GM11168 (cell line): ENCODE data around the gene OR2A42.
"Not testable (repeated sequence)": the region's sequence is repeated elsewhere in the genome, so short reads cannot be mapped to it uniquely, and the experiment has no call there.

Experiments used
- in situ Hi-C: fragments of 300-500 bp; cut with MboI; formaldehyde crosslinking; loops from one replicate; pipeline ENCODE4 v1.12.0; 2022; ENCODE audit warnings: low sequenced_read_pairs; ENCODE audit not compliant: unreplicated experiment

OR2A42 gene

DNA sequence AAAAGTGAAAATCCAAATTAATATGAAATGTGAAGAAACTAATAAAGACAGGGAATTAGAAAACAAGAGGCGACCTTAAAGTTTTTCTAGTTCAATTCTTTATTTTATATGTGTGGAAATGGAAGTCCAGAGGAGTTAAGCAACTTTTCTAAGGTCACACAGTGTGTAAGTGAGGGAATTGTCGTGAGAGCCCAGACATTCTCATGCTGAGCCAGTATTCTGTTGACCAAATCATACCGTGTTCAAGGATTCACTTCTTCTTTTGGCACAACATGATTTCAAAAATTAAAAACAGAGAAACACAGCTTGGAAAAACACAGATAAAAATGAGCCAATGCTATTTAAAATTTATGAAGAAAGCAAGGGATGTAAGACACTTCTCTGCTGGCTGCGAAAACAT is 12.5 kb downstream of the OR2A42 start:
- in situ Hi-C loops: not testable (repeated sequence)

DNA sequence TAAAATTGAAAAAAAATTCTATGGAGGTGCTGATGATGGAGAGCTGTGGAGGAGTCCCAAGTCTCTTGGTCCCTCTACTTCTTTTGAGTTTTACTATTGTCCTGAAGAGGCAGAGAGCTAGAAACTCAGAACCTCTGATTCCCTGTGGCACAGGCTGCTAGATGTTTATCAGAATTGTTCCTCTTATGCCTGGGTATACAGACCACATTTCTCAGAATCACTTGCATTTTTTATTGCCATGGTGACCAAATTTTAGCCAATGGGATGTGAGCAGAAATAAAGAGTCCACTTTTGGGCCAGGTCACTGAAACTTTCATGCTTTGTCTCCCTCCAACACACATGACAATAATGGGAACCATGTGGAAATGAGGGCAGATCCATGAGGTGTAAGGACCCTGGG is 15.7 kb downstream of the OR2A42 start:
- in situ Hi-C loops: not testable (repeated sequence)

DNA sequence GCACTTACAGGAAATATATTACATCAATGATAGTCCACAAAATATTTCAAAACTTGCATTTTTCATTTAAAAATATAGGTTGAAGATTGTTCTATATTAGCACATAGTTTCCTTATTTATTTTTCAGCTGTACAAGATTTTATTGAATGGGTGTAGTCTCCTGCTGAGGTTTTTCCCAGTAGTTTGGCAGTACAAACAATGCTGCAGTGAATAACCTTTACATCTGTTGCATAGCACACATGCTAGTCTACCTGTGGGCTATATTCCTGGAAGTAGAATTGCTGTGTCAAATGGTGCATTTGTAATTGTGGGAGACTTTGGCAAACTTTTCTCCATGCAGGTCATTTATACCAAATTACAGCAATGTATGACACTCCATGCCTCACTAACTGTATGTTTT is 18.9 kb downstream of the OR2A42 start:
- in situ Hi-C loops: not testable (repeated sequence)

DNA sequence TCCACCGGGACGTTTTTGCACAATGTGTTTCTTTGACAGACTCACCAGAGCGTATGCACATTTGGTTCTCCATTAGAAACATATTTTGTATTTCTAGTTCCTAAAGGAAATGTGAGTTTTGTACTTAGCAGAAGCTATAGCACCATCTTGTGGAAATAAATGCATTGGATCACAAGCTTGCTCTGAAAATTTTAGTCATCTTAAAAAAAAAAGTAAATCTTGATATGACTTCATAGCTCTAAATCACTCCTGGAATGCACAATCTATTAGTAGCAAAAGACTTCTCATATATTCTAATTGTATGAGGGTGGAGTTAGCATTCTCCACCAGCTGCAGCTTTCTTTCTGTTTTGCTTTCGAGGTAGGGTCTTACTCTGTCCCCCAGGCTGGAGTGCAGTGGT is 20.3 kb downstream of the OR2A42 start:
- in situ Hi-C loops: loop anchor here (10.0 kb wide), 1 partner anchor 116 kb away; no protein-coding TSS in a partner anchor

DNA sequence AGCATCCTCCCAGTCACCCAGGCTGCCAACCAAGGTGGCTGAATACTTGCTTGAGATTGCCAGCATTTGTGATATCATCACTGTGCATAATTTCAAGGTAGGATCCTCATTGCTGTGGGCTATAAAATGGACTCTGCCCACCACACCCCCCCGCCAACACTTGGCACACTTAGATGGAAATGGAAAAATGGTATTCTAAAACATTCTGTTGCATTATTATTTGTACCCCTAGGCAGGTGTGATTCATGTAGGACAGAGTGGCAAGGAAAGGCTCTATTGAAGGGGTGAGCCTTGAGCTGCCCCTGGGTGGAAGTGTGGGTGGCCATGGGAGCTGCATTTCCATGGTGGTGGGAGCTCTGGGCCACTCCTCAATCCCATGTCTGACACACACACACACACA is 20.8 kb downstream of the OR2A42 start:
- in situ Hi-C loops: loop anchor here (10.0 kb wide), 1 partner anchor 116 kb away; no protein-coding TSS in a partner anchor

DNA sequence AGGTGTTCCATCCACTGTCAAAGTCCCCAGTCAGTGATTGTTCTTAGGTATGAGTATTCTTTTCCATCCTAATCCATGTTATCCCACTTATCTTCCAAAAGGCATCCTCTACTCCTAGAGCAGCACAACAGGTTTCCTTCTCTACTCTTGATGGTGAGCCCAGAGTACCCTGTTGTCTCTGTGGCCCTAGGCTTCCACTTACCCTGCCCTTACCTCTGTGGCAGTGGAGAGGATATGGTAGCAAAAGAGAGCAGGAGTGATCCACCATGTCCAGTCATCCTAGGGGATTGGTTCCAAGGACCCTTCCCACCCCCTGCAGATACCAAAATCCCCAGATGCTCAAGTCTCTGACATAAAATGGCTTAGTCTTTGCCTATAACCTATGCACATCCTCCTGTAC is 22.2 kb downstream of the OR2A42 start:
- in situ Hi-C loops: loop anchor here (10.0 kb wide), 1 partner anchor 118 kb away; no protein-coding TSS in a partner anchor

DNA sequence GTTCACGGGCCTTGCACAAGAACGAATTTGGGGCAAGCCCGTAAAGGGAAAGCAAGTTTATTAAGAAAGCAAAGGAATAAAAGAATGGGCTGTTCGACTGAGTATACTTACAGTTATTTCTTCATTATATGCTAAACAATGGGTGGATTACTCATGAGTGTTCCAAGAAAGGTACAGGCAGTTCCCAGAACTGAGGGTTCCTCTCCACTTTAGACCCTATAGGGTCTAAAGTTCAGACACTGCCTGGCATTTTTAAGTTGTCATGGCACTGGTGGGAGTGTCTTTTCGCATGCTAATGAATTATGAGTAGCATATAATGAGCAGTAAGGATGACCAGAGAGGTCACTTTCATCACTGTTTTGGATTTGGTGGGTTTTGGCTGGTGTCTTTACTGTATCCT is 34.1 kb downstream of the OR2A42 start:
- in situ Hi-C loops: not testable (repeated sequence)

DNA sequence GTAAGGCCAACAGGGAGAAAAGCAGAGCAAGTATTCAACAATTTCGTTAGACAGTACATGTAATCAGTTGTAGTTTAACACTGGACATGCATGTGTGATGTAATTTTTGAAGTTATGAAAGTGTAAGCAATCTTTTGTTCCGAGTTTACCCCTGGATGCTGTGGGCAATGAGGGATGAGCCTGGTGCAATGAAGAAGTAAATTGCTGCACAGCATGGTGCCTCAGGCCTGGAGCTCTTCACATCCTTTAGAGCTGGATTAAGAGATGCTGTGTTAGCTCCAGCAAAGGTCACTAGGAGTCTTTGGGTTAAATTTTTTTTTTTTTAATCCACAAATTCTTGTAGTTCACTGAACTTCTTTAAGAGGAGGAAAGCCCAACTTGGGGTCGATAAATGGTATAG is 36.3 kb downstream of the OR2A42 start:
- in situ Hi-C loops: not testable (repeated sequence)

DNA sequence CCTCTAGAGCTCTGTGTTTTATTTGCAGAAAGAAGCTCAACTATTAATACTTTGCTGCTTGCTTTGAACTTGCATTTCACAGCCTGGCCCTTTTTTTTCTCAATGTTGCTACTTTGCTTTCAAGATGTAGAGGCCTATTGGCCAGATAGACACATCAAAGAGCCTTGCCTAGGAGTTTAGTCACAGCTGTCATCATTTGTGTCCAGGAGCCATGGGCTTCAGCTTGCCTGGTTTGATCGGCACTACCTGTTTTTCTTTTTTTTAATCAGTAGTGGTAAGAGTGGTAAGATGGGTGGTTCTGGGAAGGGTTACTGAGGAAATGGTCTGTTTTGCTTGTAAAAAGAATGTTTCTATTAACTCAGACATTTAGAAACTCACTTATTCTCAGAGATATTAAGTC is 37.4 kb downstream of the OR2A42 start:
- in situ Hi-C loops: not testable (repeated sequence)

DNA sequence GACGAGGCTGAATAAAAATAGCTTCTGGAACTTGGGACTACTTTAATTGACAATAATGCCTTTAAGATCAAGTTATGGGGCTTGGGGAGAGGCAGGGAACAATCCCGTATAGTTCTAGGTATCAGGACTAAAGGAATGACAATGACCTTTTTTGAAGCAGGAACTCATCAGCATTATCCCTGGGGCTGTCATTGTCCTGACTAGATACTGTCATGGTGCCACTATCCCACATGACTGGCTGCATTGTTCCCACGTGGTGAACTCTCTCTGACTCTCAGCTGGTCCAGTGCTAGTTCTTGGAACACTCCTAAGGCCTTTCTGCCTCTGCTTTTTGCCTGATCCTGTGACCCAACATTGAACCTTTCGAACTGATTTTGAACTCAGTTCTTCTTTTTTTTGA is 40.5 kb downstream of the OR2A42 start:
- in situ Hi-C loops: not testable (repeated sequence)

DNA sequence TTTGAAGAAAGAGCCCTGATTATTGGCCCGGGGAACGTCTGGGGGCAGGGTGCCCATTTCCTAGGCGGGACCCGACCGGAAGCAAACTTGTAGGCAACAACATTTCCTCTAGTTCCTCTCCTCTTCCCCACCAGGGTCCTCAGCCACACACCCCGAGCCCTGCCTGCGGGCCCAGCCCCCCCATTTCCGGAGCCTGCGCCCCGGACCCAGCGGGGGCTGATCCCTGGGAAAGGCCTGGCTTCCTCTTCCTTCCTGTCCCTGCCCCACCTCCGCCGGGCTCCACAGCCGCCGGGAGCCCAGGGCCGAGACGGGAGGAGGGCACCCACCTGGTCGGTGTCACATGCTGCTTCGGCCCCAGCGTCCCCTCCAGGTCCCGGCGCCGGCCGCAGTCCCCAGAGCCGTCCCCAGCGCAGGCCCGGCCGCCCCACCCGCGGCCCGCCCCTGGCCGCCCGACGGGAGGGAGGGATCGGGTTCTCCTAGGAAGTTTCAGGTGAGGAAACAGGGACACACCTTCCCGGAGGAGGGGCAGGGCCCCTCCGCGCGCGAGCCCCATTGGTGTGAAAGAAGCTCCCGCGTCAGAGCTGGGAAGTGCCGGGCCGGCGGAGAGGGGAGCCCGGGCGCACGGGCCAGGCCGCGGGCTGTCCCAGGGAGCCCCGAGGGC is 44.1 kb downstream of the OR2A42 start, which contains the start of gene ARHGEF35:
ARHGEF35 (minus strand) TSS at position 622 of the 661 bp plus-strand sequence. CDS start 7,450 bp downstream, outside the sequence.
- in situ Hi-C loops: not testable (repeated sequence)

DNA sequence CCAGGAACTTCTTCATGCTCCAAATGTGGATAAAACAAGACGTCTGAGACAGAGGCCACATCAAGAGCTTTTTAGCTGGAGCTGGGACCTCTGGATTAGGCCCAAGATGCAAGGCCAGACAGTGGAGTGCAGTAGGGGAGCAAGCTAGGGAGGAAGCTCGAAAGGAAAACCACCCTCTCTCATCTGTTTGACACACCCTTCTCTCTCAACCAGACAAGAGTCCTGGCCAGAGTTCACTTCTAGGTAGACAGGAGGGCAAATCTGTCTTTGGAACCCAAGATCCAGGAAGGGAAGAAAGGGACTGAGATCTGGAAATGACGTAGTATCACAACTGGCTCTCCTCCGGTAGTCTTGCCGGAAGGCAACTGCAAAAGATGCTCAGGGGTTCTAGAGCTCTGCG is 45.0 kb downstream of the OR2A42 start:
- in situ Hi-C loops: not testable (repeated sequence)

DNA sequence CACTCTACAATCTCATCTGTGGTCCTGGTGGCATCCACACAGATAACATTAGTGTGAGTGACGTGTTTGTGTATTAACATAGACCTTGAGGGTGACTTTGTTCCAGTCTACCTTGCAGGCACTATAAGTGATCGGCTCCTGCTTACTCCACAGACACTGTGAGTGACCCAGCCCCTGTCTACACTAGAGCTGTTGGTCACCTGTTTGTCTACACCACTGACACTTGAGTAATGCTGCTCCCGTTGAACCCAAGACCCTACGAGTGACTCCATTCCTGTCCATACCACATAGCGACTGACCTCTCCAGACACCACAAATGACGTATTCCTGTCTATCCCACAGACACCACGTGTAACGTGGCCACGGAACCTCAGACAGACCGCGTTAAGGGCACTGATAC is 45.6 kb downstream of the OR2A42 start:
- in situ Hi-C loops: not testable (repeated sequence)

DNA sequence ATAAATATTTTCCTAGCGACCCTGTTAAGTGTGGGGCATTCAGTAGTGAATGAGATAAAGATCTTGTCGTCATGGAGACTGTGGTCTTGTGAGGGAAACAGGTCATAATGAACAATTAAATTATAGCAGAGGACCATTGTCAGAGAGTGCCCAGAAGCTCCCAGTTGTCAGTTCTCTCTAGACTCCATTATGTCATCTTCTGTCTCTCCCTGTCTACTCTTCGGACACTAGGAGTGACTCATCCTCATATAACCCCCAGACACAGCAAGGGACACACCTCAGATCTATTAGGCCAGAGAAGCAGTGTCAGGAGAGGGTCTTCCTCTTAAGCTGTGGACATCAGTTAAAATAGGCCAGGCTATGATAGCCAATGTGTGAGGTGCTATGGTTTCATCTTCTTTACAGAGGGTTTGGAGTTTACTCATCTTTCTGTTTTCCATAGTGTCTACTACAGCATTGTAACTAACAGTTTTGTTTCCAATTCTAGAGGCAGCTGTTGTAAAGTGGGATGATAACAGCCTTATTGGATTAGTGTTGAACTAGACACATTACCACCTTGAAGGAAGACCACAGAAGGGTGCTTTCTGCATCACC is 50.7 kb downstream of the OR2A42 start:
- in situ Hi-C loops: not testable (repeated sequence)

DNA sequence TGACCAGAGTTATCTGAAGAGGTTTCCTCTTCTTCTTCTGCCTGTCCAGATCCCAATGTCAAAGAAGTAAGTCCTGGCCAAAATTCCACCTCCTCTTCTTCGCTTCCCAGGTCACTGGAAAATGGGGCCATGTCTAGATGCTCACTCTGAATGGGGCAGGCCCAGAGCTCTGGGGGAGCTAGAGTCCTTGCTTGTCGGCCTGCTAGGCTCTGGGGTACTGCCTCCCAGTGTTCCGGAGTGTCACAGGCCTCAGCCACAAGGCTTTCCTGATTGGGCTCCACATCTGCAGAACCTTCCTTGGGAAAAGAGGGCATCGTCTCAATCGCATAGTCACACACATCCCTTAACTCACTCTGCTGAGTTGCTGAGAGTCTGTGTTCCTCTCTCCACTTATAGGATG is 51.6 kb downstream of the OR2A42 start:
- in situ Hi-C loops: not testable (repeated sequence)

DNA sequence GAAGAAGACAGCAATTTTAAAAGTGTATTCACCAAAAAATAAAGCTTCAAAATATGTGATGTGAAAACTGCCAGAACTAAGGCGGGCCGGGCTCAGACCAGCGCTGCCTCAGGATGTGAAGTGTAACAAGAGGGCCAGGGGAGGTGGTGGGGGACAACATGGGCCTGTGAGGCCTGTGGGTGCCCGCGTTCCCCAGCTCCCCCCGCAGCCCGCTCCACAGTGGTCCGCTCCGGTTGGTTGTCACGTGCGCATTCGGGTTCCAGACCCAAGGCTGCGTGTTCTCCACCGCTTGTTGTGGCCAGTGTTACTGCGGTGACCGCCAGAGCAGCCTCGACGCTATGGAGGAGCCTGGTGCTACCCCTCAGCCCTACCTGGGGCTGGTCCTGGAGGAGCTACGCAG is 56.2 kb downstream of the OR2A42 start, which contains the start of gene CTAGE4:
CTAGE4 (plus strand) TSS at position 301 of the 400 bp plus-strand sequence; CDS start at position 339, 38 bp downstream.
- in situ Hi-C loops: not testable (repeated sequence)

DNA sequence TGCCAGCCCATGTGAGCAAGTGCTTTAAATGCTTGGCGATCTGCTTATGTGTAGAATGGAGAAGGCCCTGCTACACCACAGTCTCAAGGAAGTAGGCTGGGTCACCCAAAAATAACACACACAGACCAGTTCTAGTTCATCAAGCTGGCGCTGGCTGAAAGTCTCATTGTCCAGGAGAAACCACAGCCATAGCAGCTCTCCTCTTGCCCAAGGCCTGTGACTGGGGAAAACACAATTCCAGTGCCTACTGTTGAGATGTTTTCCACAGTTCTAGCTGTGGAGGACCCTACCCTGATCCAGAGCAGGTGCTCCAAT is 60.3 kb downstream of the OR2A42 start:
- in situ Hi-C loops: not testable (repeated sequence)

DNA sequence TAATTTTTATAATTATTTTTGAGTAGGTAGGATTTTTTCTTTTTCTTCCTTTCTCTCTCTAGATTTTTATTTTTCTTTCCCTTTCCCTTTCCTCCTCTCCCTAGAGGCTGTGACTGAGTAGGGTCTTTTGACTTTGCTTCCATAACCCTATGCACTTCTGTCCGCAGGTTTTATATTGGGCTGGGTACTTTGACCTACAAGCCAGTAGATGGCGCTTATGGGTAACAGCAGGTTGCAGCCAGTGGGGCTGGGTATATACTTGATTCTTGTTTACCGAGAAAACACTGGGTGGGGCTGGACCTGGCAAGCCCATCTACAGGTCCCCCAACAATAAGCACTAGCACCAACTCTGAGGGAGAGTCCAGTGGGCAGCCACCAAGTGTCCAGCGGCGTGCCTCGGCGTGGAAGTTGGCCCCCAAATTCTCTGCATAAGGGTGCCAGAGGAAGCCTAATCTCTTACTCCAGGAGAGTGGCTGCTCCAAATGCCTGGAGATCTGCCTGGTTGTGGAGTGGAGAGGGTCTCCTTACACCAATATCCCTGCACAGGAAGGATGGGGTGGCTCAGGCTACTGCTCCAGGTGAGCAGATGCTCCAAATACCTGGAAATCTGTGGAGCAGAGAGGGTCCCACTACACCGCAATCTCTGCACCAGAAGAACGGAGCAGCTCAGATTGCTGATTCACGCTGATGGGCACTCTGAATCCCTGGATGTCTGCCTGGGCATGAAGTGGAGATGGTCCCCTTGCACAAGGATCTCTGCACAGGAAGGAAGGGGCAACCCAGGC is 60.8 kb downstream of the OR2A42 start:
- in situ Hi-C loops: not testable (repeated sequence)
